HepG2 (cell line): ENCODE results near the gene KRT10. TPM values are rescaled to one million over a fixed set of nuclear protein-coding genes. Genes with fewer than 3 reads are reported as not detected.
A peak's percentile ranks its signal among the peaks of the same experiment; 100 is the strongest.

Experiments used
- AKAP8 ChIP-seq: sonication (generic); formaldehyde crosslinking; IDR thresholded peaks from 2 replicates; pipeline ENCODE4 v1.5.1; 2020; ENCODE audit warnings: mild to moderate bottlenecking, missing genetic modification reagents
- GATAD1 ChIP-seq: IDR thresholded peaks from 2 replicates; pipeline ENCODE4 v1.6.1; 2016; ENCODE audit warnings: missing genetic modification reagents, missing compliant biosample characterization
- MIER2 ChIP-seq: IDR thresholded peaks from 2 replicates; pipeline ENCODE4 v1.6.1; 2016; ENCODE audit warnings: missing biosample characterization, missing genetic modification reagents
- NFE2L1 ChIP-seq: sonication (generic); formaldehyde crosslinking; IDR thresholded peaks from 2 replicates; pipeline ENCODE4 v1.4.0; 2020; ENCODE audit warnings: missing genetic modification reagents, mild to moderate bottlenecking, borderline replicate concordance
- PLRG1 ChIP-seq: fragments of 450-650 bp; conservative IDR thresholded peaks from 2 replicates; pipeline ENCODE4 v1.6.1; 2016
- SOX13 ChIP-seq, 3 experiments: fragments of 450-650 bp in 1 of 3; sonication (generic) in 1 of 3; formaldehyde crosslinking in 1 of 3; IDR thresholded peaks in 2 of 3; conservative IDR thresholded peaks in 1 of 3; 2 replicates each; pipeline versions ENCODE4 v1.5.0 to v1.6.1; 2016 to 2020; ENCODE audit warnings: antibody characterized with exemption in 1 of 3, mild to moderate bottlenecking in 1 of 3, missing compliant biosample characterization in 1 of 3, missing genetic modification reagents in 1 of 3, moderate library complexity in 1 of 3
- SP2 ChIP-seq: sonication (generic); formaldehyde crosslinking; IDR thresholded peaks from 2 replicates; pipeline ENCODE4 v1.5.1; 2020; ENCODE audit warnings: mild to moderate bottlenecking, missing genetic modification reagents
- ZBTB2 ChIP-seq: sonication (generic); formaldehyde crosslinking; IDR thresholded peaks from 2 replicates; pipeline ENCODE4 v1.8.0; 2022; ENCODE audit warnings: low read depth, missing genetic modification reagents
- ZNF121 ChIP-seq: sonication (generic); formaldehyde crosslinking; IDR thresholded peaks from 2 replicates; pipeline ENCODE4 v1.5.0; 2020; ENCODE audit warnings: mild to moderate bottlenecking, missing genetic modification reagents
- ZNF296 ChIP-seq: sonication (generic); formaldehyde crosslinking; conservative IDR thresholded peaks from 2 replicates; pipeline ENCODE4 v1.5.0; 2020; ENCODE audit warnings: mild to moderate bottlenecking, missing genetic modification reagents
- ZNF451 ChIP-seq: sonication (generic); formaldehyde crosslinking; IDR thresholded peaks from 2 replicates; pipeline ENCODE4 v1.5.0; 2020; ENCODE audit warnings: mild to moderate bottlenecking, missing genetic modification reagents
- ZNF75D ChIP-seq: sonication (generic); formaldehyde crosslinking; IDR thresholded peaks from 2 replicates; pipeline ENCODE4 v1.8.1; 2023; ENCODE audit warnings: missing genetic modification reagents, mild to moderate bottlenecking, borderline replicate concordance
- ZSCAN12 ChIP-seq: sonication (generic); formaldehyde crosslinking; IDR thresholded peaks from 2 replicates; pipeline ENCODE4 v1.9.0; 2021; ENCODE audit warnings: mild to moderate bottlenecking, missing genetic modification reagents
- polyA plus RNA-seq, 8 experiments: library from polyadenylated mRNA; depleted of rRNA in 3 of 8; stranded (reverse) in 7 of 8; unstranded in 1 of 8; fragments of >200 nt; fragmentation: Illumina TruSeq in 4 of 8; extraction: Trizol in 4 of 8; gene quantifications; 2 replicates each; pipeline versions ENCODE4 v1.2.1 to v1.2.3, GENCODE V29; 2011 to 2016; ENCODE audit warnings: low read depth in 4 of 8, missing spikeins in 1 of 8, mixed read lengths in 1 of 8; ENCODE audit not compliant: insufficient read depth in 1 of 8
- total RNA-seq, 5 experiments: library from RNA; depleted of rRNA; stranded (reverse); fragments of >200 nt; fragmentation: Illumina TruSeq; extraction: Trizol; gene quantifications; 2 replicates each; pipeline ENCODE4 v1.2.3, GENCODE V29; 2016; ENCODE audit warnings: low read depth in 1 of 5
- TF ChIP-seq, protein P1 (sequence below): sonication (generic); formaldehyde crosslinking; IDR thresholded peaks from 2 replicates; pipeline ENCODE4 v1.5.0; 2020; ENCODE audit warnings: missing genetic modification reagents, mild to moderate bottlenecking, borderline replicate concordance
- TF ChIP-seq, protein P2 (sequence below): sonication (generic); formaldehyde crosslinking; IDR thresholded peaks from 2 replicates; pipeline ENCODE4 v1.4.0; 2020; ENCODE audit warnings: missing genetic modification reagents, borderline replicate concordance
- TF ChIP-seq, protein P3 (sequence below): IDR thresholded peaks from 2 replicates; pipeline ENCODE4 v1.6.1; 2016; ENCODE audit warnings: mild to moderate bottlenecking
- TF ChIP-seq, protein P4 (sequence below): sonication (generic); formaldehyde crosslinking; IDR thresholded peaks from 2 replicates; pipeline ENCODE4 v1.5.1; 2020; ENCODE audit warnings: mild to moderate bottlenecking, missing genetic modification reagents, moderate library complexity

The KRT10 gene
- total and polyA plus RNA-seq, 2 of the 13 experiments (the other 11 are each of a cell fraction or from before 2014, with no cell fraction given) = 25.1 to 27.5 TPM

GRCh38 chr17:40818733-40819527 is 3.5 kb downstream of the KRT10 start (continued):
- TF ChIP-seq MIER2 (CRISPR knock-in tag) (no peak), GATAD1 (CRISPR knock-in tag) (0 out of 2 replicates have a peak, but pooled peaks have one; percentile 30), SOX13 (IDR thresholded peaks at IDR 0.05) (no peak), SOX13 (CRISPR knock-in tag; conservative IDR thresholded peaks at IDR 0.05 in 1 of 2, IDR thresholded peaks at IDR 0.05 in 1 of 2) (no peak), AKAP8 (CRISPR knock-in tag) (no peak), ZSCAN12 (CRISPR knock-in tag) (0 out of 2 replicates have a peak, but pooled peaks have one; percentile 7), ZNF296 (CRISPR knock-in tag) (no peak), ZNF451 (CRISPR knock-in tag) (peak; percentile 75; the same call in 1 of the 2 replicates), ZBTB2 (CRISPR knock-in tag) (peak; percentile 99), NFE2L1 (CRISPR knock-in tag) (no peak), PLRG1 (no peak), ZNF121 (CRISPR knock-in tag) (peak; percentile 22; the same call in 1 of the 2 replicates), ZNF75D (CRISPR knock-in tag) (no peak), SP2 (no peak; the same call in 1 of the 2 replicates)
- TF ChIP-seq, protein P1, sequence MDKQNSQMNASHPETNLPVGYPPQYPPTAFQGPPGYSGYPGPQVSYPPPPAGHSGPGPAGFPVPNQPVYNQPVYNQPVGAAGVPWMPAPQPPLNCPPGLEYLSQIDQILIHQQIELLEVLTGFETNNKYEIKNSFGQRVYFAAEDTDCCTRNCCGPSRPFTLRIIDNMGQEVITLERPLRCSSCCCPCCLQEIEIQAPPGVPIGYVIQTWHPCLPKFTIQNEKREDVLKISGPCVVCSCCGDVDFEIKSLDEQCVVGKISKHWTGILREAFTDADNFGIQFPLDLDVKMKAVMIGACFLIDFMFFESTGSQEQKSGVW (CRISPR knock-in tag) = no peak
- TF ChIP-seq, protein P2, sequence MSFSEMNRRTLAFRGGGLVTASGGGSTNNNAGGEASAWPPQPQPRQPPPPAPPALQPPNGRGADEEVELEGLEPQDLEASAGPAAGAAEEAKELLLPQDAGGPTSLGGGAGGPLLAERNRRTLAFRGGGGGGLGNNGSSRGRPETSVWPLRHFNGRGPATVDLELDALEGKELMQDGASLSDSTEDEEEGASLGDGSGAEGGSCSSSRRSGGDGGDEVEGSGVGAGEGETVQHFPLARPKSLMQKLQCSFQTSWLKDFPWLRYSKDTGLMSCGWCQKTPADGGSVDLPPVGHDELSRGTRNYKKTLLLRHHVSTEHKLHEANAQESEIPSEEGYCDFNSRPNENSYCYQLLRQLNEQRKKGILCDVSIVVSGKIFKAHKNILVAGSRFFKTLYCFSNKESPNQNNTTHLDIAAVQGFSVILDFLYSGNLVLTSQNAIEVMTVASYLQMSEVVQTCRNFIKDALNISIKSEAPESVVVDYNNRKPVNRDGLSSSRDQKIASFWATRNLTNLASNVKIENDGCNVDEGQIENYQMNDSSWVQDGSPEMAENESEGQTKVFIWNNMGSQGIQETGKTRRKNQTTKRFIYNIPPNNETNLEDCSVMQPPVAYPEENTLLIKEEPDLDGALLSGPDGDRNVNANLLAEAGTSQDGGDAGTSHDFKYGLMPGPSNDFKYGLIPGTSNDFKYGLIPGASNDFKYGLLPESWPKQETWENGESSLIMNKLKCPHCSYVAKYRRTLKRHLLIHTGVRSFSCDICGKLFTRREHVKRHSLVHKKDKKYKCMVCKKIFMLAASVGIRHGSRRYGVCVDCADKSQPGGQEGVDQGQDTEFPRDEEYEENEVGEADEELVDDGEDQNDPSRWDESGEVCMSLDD (CRISPR knock-in tag) = 0 out of 2 replicates have a peak, but pooled peaks have one; percentile 2
- TF ChIP-seq, protein P3, sequence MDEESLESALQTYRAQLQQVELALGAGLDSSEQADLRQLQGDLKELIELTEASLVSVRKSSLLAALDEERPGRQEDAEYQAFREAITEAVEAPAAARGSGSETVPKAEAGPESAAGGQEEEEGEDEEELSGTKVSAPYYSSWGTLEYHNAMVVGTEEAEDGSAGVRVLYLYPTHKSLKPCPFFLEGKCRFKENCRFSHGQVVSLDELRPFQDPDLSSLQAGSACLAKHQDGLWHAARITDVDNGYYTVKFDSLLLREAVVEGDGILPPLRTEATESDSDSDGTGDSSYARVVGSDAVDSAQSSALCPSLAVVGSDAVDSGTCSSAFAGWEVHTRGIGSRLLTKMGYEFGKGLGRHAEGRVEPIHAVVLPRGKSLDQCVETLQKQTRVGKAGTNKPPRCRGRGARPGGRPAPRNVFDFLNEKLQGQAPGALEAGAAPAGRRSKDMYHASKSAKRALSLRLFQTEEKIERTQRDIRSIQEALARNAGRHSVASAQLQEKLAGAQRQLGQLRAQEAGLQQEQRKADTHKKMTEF (CRISPR knock-in tag) = no peak; the same call in 1 of the 2 replicates
- TF ChIP-seq, protein P4, sequence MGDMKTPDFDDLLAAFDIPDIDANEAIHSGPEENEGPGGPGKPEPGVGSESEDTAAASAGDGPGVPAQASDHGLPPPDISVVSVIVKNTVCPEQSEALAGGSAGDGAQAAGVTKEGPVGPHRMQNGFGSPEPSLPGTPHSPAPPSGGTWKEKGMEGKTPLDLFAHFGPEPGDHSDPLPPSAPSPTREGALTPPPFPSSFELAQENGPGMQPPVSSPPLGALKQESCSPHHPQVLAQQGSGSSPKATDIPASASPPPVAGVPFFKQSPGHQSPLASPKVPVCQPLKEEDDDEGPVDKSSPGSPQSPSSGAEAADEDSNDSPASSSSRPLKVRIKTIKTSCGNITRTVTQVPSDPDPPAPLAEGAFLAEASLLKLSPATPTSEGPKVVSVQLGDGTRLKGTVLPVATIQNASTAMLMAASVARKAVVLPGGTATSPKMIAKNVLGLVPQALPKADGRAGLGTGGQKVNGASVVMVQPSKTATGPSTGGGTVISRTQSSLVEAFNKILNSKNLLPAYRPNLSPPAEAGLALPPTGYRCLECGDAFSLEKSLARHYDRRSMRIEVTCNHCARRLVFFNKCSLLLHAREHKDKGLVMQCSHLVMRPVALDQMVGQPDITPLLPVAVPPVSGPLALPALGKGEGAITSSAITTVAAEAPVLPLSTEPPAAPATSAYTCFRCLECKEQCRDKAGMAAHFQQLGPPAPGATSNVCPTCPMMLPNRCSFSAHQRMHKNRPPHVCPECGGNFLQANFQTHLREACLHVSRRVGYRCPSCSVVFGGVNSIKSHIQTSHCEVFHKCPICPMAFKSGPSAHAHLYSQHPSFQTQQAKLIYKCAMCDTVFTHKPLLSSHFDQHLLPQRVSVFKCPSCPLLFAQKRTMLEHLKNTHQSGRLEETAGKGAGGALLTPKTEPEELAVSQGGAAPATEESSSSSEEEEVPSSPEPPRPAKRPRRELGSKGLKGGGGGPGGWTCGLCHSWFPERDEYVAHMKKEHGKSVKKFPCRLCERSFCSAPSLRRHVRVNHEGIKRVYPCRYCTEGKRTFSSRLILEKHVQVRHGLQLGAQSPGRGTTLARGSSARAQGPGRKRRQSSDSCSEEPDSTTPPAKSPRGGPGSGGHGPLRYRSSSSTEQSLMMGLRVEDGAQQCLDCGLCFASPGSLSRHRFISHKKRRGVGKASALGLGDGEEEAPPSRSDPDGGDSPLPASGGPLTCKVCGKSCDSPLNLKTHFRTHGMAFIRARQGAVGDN (CRISPR knock-in tag) = peak; percentile 64
